ENCODE results near the gene KATNIP.

DNA sequence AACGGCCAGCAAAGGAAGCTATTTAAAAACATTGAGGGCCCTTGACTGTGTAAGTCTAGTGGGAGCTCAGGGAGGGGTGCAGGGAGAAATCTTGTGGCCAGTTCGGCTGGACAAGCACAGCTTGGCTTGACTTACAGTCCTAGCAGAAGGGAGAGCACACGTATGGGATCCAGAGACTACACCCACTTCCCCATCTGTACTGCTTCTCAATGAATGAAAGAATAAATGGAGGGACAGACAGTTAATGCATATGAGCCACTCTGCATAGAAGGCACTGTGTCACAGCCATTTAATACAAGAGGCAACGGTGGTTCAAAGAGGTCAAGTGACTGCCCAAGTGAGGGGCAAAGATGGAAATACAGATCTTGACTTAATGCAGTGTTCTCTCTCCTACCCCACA lies 15.7 kb upstream of the KATNIP start:
- TF ChIP-seq, protein P1, sequence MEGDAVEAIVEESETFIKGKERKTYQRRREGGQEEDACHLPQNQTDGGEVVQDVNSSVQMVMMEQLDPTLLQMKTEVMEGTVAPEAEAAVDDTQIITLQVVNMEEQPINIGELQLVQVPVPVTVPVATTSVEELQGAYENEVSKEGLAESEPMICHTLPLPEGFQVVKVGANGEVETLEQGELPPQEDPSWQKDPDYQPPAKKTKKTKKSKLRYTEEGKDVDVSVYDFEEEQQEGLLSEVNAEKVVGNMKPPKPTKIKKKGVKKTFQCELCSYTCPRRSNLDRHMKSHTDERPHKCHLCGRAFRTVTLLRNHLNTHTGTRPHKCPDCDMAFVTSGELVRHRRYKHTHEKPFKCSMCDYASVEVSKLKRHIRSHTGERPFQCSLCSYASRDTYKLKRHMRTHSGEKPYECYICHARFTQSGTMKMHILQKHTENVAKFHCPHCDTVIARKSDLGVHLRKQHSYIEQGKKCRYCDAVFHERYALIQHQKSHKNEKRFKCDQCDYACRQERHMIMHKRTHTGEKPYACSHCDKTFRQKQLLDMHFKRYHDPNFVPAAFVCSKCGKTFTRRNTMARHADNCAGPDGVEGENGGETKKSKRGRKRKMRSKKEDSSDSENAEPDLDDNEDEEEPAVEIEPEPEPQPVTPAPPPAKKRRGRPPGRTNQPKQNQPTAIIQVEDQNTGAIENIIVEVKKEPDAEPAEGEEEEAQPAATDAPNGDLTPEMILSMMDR (IDR thresholded peaks at IDR 0.05), result no peak
- TF ChIP-seq POLR2A (IDR thresholded peaks at IDR 0.05) (no peak), POLR2AphosphoS5 (IDR thresholded peaks at IDR 0.05) (no peak)

All from sigmoid colon (tissue), 4 donors.